Karpas-422 (cell line): ENCODE data around the gene GALNTL6. TPM values are rescaled to one million over a fixed set of nuclear protein-coding genes. Genes with fewer than 3 reads are reported as not detected.
A peak's percentile ranks its signal among the peaks of the same experiment; 100 is the strongest.
"Not testable (repeated sequence)": the region's sequence is repeated elsewhere in the genome, so short reads cannot be mapped to it uniquely, and the experiment has no call there.

Experiments used
- DNase-seq: peaks from one replicate; pipeline ENCODE4 v3.0.0-alpha.2; 2015
- H2AFZ ChIP-seq: fragments of 200-600 bp; sonication (generic); 2 replicates; pipeline ENCODE4 v1.6.1; 2014; ENCODE audit warnings: antibody characterized with exemption, low read length, mixed read lengths
- H3K27ac ChIP-seq: fragments of 200-600 bp; sonication (generic); 2 replicates; pipeline ENCODE4 v1.5.1; 2014; ENCODE audit warnings: mild to moderate bottlenecking, low read length, moderate library complexity
- H3K27me3 ChIP-seq: fragments of 200-600 bp; sonication (generic); 2 replicates; pipeline ENCODE4 v1.6.1; 2014; ENCODE audit warnings: low read length, mixed read lengths
- H3K36me3 ChIP-seq: fragments of 200-600 bp; sonication (generic); 2 replicates; pipeline ENCODE4 v1.6.1; 2014; ENCODE audit warnings: low read length, mixed read lengths; ENCODE audit not compliant: insufficient read depth
- H3K4me1 ChIP-seq: fragments of 200-600 bp; sonication (generic); 2 replicates; pipeline ENCODE4 v1.6.1; 2014; ENCODE audit warnings: mild to moderate bottlenecking, low read length, mixed read lengths
- H3K4me2 ChIP-seq: fragments of 200-600 bp; sonication (generic); 2 replicates; pipeline ENCODE4 v1.6.1; 2014; ENCODE audit warnings: low read length, low read depth, mild to moderate bottlenecking; ENCODE audit not compliant: poor library complexity, severe bottlenecking
- H3K4me3 ChIP-seq: fragments of 200-600 bp; sonication (generic); 2 replicates; pipeline ENCODE4 v1.5.1; 2014; ENCODE audit warnings: mild to moderate bottlenecking, antibody characterized with exemption, low read length, mixed read lengths
- H3K79me2 ChIP-seq: fragments of 200-600 bp; sonication (generic); 2 replicates; pipeline ENCODE4 v1.6.1; 2014; ENCODE audit warnings: mild to moderate bottlenecking, low read length, mixed read lengths
- H3K9ac ChIP-seq: fragments of 200-600 bp; sonication (generic); 2 replicates; pipeline ENCODE4 v1.6.0; 2014; ENCODE audit warnings: low read length
- H3K9me2 ChIP-seq: fragments of 200-600 bp; sonication (generic), shearing (Covaris generic); replicated peaks from 2 replicates; pipeline ENCODE4 v1.6.0; 2014; ENCODE audit warnings: mild to moderate bottlenecking, low read length, moderate library complexity; ENCODE audit not compliant: insufficient read depth
- H3K9me3 ChIP-seq: fragments of 300-700, 200-600 bp; sonication (generic); 2 replicates; pipeline ENCODE4 v1.6.1; 2014; ENCODE audit warnings: low read length, mixed read lengths
- H4K20me1 ChIP-seq: fragments of 200-600 bp; sonication (generic); 2 replicates; pipeline ENCODE4 v1.6.1; 2014; ENCODE audit warnings: mild to moderate bottlenecking, antibody characterized with exemption, low read length, low read depth; ENCODE audit not compliant: insufficient read depth
- total RNA-seq: library from RNA; depleted of rRNA; stranded (reverse); fragments of >200 nt; shearing (Covaris generic); gene quantifications from 2 replicates; pipeline ENCODE4 v1.2.3, GENCODE V29; 2014; ENCODE audit warnings: low replicate concordance

The GALNTL6 gene
- total RNA-seq, 1 experiment from 2014 or later, result not detected

DNA sequence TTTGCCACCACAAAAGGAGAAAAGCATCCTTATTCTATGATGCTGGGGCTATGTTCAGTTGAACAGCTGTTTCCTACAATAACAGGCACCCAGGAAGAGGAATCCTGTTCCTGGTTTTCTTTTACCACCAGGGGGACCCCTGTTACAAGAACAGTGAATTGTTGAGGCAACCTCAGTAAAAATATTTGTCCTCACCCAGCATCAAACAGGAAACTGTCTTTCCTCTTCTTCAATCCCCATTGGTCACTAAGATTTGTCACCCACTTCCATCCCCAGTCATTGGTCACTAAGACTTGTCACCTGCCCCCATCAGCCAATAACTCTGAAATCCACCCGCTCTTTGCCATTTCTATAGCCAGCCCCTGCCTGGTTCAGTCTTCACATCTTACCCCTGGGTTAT lies 1211.9 kb downstream of the GALNTL6 start:
- H3K36me3 ChIP-seq, result no peaks in the 10 kb centered on the region
- no peaks in the 10 kb centered on the region for H3K79me2 ChIP-seq
- no peaks in the 10 kb centered on the region for H3K9me2 ChIP-seq
- no peaks in the 10 kb centered on the region for H4K20me1 ChIP-seq
- DNase-seq, result peak; percentile 74
- 0 out of 2 replicates have a peak overlapping the region, but pooled peaks have one; percentile 27 for H3K9ac ChIP-seq
- no peak overlapping the region for H3K27ac ChIP-seq
- H3K27me3 ChIP-seq, result no peaks in the 10 kb centered on the region
- peaks cover 7% of the 10 kb centered on the region; the same call in 1 of the 2 replicates for H3K4me1 ChIP-seq
- peak overlapping the region; percentile 8; the same call in 1 of the 2 replicates for H2AFZ ChIP-seq
- no peaks in the 10 kb centered on the region for H3K9me3 ChIP-seq
- peak overlapping the region; percentile 26 for H3K4me2 ChIP-seq
- no peak overlapping the region for H3K4me3 ChIP-seq

DNA sequence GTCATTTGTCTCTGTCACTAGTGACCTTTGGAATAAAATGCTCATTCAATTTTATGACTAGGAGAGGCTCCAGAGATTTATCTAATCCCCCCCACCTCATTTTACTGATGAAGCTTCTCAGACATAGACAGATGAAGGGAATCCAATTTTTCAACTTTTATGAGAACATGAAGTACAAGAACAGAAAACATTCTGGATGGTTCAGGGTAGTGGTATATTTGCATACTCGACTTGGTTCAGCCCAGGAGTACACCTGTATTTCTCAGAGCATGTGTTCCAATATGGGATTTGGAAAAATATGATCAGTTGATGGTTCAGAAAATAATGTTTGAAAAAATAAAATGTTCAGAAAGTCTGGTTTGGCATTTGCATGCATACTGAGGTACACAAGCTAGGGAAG lies 1224.0 kb downstream of the GALNTL6 start:
- H3K9ac ChIP-seq, result no peak overlapping the region
- H4K20me1 ChIP-seq, result no peaks in the 10 kb centered on the region
- no peaks in the 10 kb centered on the region for H3K9me2 ChIP-seq
- H3K9me3 ChIP-seq, result no peaks in the 10 kb centered on the region
- H3K27me3 ChIP-seq, result no peaks in the 10 kb centered on the region
- H3K36me3 ChIP-seq, result no peaks in the 10 kb centered on the region
- DNase-seq, result no peak
- no peak overlapping the region for H3K4me2 ChIP-seq
- H3K79me2 ChIP-seq, result no peaks in the 10 kb centered on the region
- H2AFZ ChIP-seq, result no peak overlapping the region
- H3K27ac ChIP-seq, result no peak overlapping the region
- no peak overlapping the region for H3K4me3 ChIP-seq
- H3K4me1 ChIP-seq, result no peaks in the 10 kb centered on the region

- no peaks in the 10 kb centered on the region for H3K9me3 ChIP-seq
- no peak overlapping the region for H3K4me3 ChIP-seq
- no peak for DNase-seq
- no peaks in the 10 kb centered on the region for H4K20me1 ChIP-seq
- H3K27me3 ChIP-seq, result no peaks in the 10 kb centered on the region
- H3K9me2 ChIP-seq, result no peaks in the 10 kb centered on the region
- H3K79me2 ChIP-seq, result no peaks in the 10 kb centered on the region
- H3K4me2 ChIP-seq, result no peak overlapping the region
- no peak overlapping the region for H3K27ac ChIP-seq
- H3K9ac ChIP-seq, result no peak overlapping the region
- no peak overlapping the region for H2AFZ ChIP-seq
- no peaks in the 10 kb centered on the region for H3K36me3 ChIP-seq
- no peaks in the 10 kb centered on the region for H3K4me1 ChIP-seq
These were observed 1225.1 kb downstream of the GALNTL6 start for GRCh38 chr4:173038192-173038896.

DNA sequence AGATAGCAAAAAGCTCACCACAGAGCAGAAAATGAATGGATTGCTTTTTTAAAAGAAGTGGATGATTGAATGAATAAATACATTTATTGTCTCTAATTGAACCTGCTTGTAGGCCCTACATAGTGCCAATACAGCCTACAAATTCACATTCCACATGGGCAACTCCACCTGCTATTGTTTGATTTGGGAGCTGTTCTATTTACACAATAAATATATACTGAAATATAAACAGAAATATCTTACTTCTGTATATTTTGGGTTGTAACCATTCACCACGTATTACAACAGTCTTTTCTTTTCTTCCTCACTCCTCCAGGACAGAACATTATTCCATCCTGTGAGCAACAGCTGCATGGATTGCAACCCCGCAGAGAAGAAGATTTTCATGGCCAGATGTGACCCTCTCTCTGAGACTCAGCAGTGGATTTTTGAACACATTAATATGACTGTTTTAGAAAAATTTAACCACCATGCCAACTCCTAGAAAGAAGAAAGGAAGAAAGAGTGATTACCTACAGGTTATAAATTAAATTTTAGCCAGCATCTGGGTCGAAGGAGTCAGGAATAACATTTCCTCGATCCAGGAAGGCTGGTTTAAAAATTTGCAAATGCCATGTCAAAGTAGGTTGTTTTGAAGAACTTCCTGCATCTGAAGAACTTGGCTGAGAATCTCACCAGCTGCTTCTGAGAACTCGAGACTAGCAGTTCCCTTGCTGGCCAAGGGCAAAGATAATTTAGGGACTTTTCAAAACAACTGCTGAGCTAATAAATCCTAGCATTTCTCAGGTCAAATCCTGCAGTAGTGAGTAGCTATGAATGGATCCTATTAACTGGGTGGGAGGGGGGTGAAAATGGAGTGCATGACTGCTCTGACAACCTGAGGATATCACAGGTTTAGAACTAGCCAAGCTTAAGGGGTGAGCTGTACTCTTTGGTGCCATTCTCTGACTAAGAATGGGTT lies 1226.7 kb downstream of the GALNTL6 start:
- H3K4me1 ChIP-seq, result no peaks in the 10 kb centered on the region
- no peak overlapping the region for H3K4me3 ChIP-seq
- H3K4me2 ChIP-seq, result no peak overlapping the region
- no peaks in the 10 kb centered on the region for H4K20me1 ChIP-seq
- no peaks in the 10 kb centered on the region for H3K9me3 ChIP-seq
- H3K27ac ChIP-seq, result no peak overlapping the region
- DNase-seq, result no peak
- no peaks in the 10 kb centered on the region for H3K9me2 ChIP-seq
- H3K79me2 ChIP-seq, result no peaks in the 10 kb centered on the region
- no peak overlapping the region for H3K9ac ChIP-seq
- H3K27me3 ChIP-seq, result no peaks in the 10 kb centered on the region
- H3K36me3 ChIP-seq, result no peaks in the 10 kb centered on the region
- H2AFZ ChIP-seq, result no peak overlapping the region

DNA sequence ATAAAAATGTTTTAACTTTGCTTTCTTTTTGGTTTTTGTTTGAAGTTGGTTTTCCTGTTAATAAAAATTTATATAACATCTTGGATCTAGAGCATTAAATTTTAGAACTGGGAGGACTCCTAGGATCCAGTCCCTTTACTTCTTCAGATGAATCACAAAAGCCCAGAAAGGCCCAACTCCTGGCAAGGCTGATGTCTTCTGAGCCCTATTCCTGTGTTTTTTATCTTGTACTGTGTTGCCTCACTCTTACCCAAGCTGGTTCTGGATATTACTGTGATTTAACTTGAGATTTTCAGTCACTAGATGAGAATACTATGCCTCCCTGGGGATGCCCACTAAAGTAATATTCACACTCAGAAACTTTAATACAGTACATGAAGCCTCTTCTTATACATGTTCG lies 1228.3 kb downstream of the GALNTL6 start:
- H3K9ac ChIP-seq, result no peak overlapping the region
- no peaks in the 10 kb centered on the region for H4K20me1 ChIP-seq
- no peaks in the 10 kb centered on the region for H3K79me2 ChIP-seq
- no peaks in the 10 kb centered on the region for H3K9me3 ChIP-seq
- H3K27me3 ChIP-seq, result no peaks in the 10 kb centered on the region
- no peaks in the 10 kb centered on the region for H3K9me2 ChIP-seq
- no peak overlapping the region for H3K27ac ChIP-seq
- no peak overlapping the region for H3K4me2 ChIP-seq
- H3K4me1 ChIP-seq, result no peaks in the 10 kb centered on the region
- no peaks in the 10 kb centered on the region for H3K36me3 ChIP-seq
- no peak overlapping the region for H3K4me3 ChIP-seq
- no peak for DNase-seq
- no peak overlapping the region for H2AFZ ChIP-seq

- H3K9me3 ChIP-seq, H3K4me2 ChIP-seq, H3K9ac ChIP-seq, H3K27me3 ChIP-seq, H3K36me3 ChIP-seq, H3K27ac ChIP-seq, H3K79me2 ChIP-seq, DNase-seq, H3K4me1 ChIP-seq, H3K4me3 ChIP-seq, H4K20me1 ChIP-seq, H3K9me2 ChIP-seq, H2AFZ ChIP-seq: not testable (repeated sequence)
These were observed 1228.9 kb downstream of the GALNTL6 start for GRCh38 chr4:173042139-173042538.

DNA sequence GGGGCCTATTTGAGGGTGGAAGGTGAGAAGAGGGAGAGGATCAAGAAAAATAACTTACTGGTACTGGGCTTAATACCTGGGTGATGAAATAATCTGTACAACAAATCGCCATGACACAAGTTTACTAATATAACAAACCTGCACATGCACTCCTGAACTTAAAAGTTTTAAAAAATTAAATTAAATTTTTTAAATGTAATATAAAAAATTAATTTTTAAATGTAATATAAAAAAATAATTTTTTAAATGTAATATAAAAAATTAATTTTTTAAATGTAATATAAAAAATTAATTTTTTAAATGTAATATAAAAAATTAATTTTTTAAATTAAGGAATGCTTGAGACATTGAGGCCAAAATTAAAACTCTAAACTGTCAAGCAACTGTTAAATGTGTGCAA lies 1231.1 kb downstream of the GALNTL6 start:
- no peaks in the 10 kb centered on the region for H3K79me2 ChIP-seq
- no peak overlapping the region for H3K4me3 ChIP-seq
- no peaks in the 10 kb centered on the region for H3K36me3 ChIP-seq
- no peak overlapping the region for H2AFZ ChIP-seq
- H3K27ac ChIP-seq, result no peak overlapping the region
- DNase-seq, result no peak
- no peaks in the 10 kb centered on the region for H3K4me1 ChIP-seq
- H3K9me3 ChIP-seq, result no peaks in the 10 kb centered on the region
- no peaks in the 10 kb centered on the region for H4K20me1 ChIP-seq
- no peak overlapping the region for H3K9ac ChIP-seq
- H3K27me3 ChIP-seq, result no peaks in the 10 kb centered on the region
- H3K4me2 ChIP-seq, result no peak overlapping the region
- no peaks in the 10 kb centered on the region for H3K9me2 ChIP-seq

DNA sequence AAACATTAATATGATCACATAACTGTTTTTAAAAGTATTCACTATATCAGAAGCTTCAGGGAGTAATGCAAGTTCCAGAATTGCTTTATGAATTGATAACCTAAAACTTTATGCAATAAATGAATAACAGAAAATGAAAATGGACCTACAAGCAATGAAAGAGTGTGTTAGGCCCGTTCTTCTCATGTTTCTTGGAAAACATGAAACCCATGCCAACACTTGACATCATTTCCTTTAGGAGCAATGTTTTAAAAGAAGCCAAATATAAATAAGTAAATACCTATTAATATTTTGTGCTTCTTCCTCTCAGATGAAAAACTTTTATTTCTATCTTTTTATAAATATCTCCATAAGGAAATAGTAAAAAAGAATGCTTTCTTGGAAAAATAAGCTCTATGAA lies 1232.4 kb downstream of the GALNTL6 start:
- Histone ChIP-seq H3K79me2 (no peaks in the 10 kb centered on the region), H3K36me3 (no peaks in the 10 kb centered on the region), H4K20me1 (no peaks in the 10 kb centered on the region), H3K27me3 (no peaks in the 10 kb centered on the region), H3K4me2 (no peak overlapping the region), H3K9me3 (no peaks in the 10 kb centered on the region), H3K9ac (no peak overlapping the region), H3K27ac (no peak overlapping the region), H3K9me2 (no peaks in the 10 kb centered on the region), H3K4me1 (no peaks in the 10 kb centered on the region), H2AFZ (no peak overlapping the region), H3K4me3 (no peak overlapping the region)
- no peak for DNase-seq
